ENCODE data around the gene PTPN20.
"Not testable (repeated sequence)": the region's sequence is repeated elsewhere in the genome, so short reads cannot be mapped to it uniquely, and the experiment has no call there.

DNA sequence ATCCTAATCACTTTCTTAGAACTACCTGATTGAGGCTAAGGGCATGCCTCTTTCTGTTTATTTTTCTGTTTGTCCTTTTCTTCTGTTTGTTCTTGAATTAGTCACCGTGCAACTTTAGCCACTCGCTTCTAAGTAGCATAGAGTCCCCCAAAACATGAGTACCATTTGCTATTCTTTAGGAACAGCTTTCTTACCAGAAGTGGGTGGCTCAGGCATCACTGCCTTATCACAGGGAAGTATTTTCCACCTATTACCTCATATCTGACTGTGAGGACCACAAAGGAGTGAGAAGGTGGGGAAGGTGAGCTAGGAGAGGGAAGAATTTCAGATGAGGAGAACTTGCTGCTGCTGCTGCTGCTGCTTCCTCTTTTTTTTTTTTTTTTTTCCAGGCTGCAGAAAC lies 13.9 kb downstream of the PTPN20 start:
- TF ChIP-seq CTCF (IDR thresholded peaks at IDR 0.05; ENCODE audit: control extremely low read depth in 1 of 3, insufficient read depth in 1 of 3, low read depth in 1 of 3, low read length in 3 of 3); RAD21 (IDR thresholded peaks at IDR 0.05 in 1 of 2, conservative IDR thresholded peaks at IDR 0.05 in 1 of 2; ENCODE audit: low read depth in 2 of 2, low read length in 2 of 2); POLR2A (IDR thresholded peaks at IDR 0.05; ENCODE audit: control extremely low read depth in 1 of 2, low read depth in 2 of 2, low read length in 2 of 2); TCF12 (IDR thresholded peaks at IDR 0.05; ENCODE audit: low read depth, low read length); EP300 (IDR thresholded peaks at IDR 0.05; ENCODE audit: borderline replicate concordance in 1 of 2, low read depth in 2 of 2, low read length in 2 of 2): not testable (repeated sequence)
